Occipital lobe (tissue), 2 donors: Measurements from ENCODE around the gene ATP6V0B. TPM values are rescaled to one million over a fixed set of nuclear protein-coding genes. Genes with fewer than 3 reads are reported as not detected.

Experiments
- DNase-seq: peaks from one replicate; lab custom pipeline; 2025; lab: John Stamatoyannopoulos, UW
- total RNA-seq: library from RNA; depleted of rRNA; stranded (reverse); fragments of >200 nt; gene quantifications from one replicate; pipeline ENCODE4 v1.2.3, GENCODE V29; 2014

ATP6V0B gene
- total RNA-seq, 1 donor from 2014 or later, result 183 TPM

DNA sequence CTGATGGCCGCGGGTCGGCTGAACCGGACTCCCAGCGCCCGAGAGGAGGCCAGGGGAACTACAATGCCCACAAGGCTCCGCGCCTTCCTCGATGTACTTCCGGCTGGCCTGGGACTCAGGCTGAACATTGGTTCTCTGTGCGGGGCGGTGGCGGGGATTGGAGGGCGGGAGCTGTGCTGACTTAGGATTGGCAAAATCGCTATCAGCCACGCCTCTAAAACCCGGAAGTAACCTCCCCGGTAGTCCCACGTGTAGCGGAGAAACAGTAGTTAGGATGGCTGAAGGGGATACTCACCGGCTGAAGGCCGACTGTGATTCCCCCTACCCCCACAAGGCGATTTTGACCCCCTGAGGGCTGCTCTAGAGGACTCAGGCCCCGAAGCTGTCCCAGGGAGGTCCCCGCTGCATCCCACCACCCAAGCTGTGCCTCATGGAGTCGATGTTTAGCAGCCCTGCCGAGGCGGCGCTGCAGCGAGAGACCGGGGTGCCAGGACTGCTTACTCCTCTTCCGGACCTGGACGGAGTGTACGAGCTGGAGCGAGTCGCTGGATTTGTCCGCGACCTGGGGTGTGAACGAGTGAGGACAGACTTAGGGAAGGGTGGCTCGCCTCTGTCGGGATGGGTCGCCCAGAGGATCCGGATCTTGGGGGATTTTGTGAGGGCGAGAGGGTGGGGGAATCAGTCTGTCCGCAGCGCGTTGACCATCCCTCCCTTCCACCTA lies 4.9 kb upstream of the ATP6V0B start, which contains the start of gene DPH2:
Gene DPH2, plus strand, starts transcription at position 265 of the 721 bp plus-strand sequence. Its CDS starts 166 bp downstream, at position 431.
- DNase-seq, result peak; percentile 97

DNA sequence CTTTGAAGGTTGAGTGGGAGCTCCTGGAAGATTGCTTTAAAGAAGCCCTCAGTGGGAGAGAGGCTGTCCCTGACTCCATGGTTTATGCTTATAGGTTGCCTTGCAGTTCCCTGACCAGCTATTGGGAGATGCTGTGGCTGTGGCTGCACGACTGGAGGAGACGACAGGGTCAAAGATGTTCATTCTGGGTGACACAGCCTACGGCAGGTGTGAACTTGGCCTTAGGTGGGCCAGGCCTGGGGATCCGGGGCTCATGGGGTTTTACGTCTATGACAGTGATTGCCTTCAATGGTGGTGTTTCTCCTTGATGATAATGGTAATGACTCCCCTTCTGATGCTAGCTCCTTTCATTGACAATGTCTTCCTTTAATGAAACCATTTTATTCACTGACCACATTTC lies 4.3 kb upstream of the ATP6V0B start:
- DNase-seq, result no peak

DNA sequence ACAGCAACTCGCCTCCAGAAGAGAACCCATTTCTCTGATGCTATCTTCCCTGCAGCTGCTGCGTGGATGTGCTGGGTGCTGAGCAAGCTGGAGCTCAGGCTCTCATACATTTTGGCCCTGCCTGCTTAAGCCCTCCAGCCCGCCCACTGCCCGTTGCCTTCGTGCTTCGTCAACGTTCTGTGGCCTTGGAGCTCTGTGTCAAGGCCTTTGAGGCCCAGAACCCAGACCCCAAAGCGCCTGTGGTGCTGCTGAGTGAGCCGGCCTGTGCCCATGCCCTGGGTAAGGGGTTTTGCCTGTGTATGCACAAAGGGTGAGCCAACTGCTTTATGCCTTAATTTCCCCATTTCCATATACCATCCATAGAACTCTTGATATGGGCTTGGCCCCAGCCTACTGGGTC lies 3.8 kb upstream of the ATP6V0B start:
- DNase-seq, result no peak

DNA sequence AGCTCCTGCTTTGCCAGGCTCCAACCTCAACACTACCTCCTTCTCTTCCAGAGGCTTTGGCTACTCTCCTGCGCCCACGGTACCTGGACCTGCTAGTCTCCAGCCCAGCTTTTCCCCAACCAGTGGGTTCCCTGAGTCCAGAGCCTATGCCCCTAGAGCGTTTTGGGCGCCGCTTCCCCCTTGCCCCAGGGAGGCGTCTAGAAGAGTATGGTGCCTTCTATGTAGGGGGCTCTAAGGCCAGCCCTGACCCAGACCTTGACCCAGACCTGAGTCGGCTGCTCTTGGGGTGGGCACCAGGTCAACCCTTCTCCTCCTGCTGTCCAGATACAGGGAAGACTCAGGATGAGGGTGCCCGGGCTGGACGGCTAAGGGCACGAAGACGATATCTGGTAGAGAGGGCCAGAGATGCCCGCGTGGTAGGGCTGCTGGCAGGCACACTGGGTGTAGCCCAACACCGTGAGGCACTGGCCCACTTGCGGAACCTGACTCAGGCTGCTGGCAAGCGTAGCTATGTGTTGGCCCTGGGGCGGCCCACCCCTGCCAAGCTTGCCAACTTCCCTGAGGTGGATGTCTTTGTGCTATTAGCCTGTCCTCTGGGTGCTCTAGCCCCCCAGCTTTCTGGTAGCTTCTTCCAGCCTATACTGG lies 3.3 kb upstream of the ATP6V0B start:
- DNase-seq, result no peak

DNA sequence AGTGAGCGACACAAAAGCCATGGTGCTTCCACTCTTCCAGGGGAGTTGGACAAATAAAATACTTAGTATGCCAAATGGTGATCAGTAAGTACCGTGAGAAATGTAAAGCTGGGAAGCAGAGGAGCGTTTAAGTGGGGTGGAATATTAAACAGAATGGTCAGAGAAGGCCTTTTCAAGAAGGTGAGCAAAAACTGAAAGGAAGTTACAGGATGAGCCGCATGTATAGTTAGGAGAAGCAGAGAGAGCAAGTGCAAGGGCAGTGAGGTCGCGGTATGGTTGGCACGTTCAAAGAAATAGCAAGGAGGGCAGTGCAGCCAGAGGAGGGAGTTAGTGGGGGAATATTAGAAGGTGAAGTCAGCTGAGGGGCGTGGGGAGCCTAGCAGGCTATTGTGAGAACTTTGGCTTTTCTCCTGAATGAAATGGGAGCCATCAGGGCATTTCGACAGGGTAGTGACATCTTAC lies 748 bp upstream of the ATP6V0B start:
- DNase-seq, result no peak

DNA sequence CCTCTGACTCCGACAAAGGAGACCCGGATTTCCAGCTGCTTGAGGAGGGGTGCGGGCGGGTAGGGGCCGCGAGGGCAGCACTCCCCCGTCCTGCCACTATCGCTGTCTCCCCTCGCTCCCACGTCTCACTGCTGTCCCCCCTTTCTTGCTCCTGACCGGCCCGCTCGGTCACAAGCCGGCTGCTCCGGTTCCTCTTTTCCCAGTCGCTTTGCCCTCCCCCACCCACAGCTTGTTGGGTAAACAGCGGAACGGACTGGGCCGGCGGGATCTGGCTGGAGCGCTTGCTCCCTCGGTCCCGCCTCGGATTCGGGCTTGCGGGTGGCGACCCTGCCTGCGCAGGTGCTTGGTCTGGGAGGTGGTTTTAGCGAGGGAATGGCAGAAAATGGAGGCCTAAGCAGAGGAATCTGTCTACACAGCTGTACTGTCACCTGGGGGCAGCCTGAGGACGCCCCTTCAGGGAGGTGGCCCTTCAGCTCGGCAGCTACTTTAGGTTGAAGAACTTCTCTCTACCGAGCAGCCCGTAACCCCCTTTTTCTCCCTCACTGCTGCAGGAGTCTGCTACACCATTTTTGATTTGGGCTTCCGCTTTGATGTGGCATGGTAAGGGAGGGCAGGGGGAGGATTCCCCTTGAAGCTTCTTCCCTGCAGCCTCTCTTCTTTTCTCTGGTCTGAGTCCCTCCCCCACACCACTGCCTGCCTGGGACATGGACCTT lies 645 bp downstream of the ATP6V0B start:
- DNase-seq, result peak; percentile 17

DNA sequence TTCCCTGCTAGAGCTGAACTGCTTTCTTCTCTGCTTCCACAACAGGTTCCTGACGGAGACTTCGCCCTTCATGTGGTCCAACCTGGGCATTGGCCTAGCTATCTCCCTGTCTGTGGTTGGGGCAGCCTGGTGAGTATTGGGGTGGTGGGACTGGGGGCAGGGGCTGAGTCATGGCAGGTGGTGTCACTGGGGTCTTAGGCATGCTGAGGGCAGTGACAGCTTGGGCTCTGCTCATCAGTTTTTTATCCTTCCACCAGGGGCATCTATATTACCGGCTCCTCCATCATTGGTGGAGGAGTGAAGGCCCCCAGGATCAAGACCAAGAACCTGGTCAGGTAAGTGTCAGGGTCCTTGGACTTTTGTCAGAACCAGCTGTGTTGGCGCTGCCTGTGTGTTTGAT lies 1.3 kb downstream of the ATP6V0B start:
- no peak for DNase-seq

DNA sequence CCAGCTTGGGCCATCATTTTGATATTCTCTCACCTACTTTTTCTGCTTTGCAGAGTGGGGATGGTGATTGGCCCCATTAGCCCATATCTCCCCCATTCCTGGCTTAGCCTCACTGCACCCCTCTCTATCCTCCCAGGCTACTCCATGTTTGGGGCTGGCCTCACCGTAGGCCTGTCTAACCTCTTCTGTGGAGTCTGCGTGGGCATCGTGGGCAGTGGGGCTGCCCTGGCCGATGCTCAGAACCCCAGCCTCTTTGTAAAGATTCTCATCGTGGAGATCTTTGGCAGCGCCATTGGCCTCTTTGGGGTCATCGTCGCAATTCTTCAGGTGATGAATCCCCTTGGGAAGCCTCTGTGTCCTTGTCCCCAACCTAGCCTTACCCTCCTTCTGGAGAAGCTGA lies 2.1 kb downstream of the ATP6V0B start:
- no peak for DNase-seq

DNA sequence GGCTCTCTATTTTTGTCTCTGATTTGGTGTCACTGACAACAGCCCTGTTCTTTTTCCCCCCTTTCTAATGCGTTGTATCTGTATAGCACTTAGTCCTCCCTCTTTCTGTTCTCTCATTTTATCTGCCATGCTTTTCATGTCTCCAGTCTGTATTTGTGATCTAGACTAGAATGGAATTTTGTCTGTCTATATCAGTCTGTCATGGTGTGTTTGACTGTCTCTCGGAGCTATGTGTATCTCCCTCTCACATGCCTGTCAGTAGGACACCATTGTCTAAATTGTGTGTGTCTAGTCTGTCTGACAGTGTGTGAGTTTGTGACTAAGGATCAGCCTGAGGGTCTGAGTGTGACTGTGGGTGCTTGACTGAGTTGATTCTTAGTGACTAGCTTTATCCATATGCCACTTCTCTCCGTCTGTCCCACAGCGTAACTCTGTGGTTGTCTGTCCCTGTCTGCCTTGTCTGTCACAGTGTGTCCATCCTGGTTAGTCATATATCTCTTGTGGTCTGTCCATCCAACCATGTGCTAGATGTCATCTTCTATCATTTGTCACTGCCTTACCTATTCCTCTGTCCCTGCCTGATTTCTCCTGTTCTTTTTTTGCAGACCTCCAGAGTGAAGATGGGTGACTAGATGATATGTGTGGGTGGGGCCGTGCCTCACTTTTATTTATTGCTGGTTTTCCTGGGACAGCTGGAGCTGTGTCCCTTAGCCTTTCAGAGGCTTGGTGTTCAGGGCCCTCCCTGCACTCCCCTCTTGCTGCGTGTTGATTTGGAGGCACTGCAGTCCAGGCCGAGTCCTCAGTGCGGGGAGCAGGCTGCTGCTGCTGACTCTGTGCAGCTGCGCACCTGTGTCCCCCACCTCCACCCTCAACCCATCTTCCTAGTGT lies 2.9 kb downstream of the ATP6V0B start:
- no peak for DNase-seq

DNA sequence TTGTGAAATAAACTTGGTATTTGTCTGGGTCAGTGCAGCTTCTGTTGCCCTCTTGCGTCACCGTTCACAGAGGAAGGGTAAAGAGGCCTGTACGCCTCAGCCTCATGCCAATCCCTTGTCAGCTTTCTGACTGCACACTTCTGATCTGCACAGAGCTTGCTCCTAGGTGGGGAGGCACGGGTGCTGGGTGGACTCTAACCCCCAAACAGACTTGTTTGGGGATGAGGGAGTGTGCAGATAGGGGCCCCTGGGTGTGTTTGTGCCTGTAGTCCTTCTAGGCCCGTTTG lies 3.4 kb downstream of the ATP6V0B start:
- DNase-seq, result no peak

DNA sequence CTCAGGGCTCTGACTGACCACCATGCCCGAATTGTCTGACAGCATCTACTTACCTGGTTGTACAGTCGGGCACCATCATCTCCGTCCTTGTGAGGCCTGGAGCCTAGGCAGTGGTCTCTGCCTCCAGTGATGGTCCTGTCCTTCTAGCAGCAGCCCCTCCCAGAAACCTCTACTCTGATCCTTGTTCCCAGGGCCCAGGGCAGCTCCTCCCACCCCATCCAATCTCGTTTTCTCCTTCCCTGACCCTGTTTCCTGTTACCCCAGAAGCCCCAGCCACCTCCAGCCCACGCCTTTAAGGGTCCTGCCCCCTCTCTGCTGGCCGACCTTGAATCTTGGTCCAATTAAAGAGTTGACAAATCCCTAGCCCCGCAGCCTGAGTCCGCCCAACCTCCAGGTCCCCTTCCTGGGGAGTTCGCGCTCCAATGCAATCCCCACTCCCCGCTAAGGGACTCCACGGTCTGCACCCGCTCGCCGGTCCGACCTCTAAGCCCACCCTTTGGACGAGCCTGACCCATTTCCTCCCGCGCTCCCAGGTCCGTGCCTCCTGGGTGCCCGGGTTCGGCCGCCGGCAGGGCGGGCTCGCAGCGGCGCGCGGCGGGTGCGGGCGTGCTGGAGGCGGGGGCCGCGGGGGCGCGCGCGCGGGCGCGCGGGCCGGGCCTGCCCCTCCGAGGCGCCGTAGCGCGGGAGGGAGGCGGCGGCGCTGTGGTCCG lies 3.9 kb downstream of the ATP6V0B start, which contains the start of gene B4GALT2:
Gene B4GALT2, plus strand, starts transcription at position 660 of the 710 bp plus-strand sequence. CDS start 1,951 bp downstream, outside the sequence.
- DNase-seq, result no peak

DNA sequence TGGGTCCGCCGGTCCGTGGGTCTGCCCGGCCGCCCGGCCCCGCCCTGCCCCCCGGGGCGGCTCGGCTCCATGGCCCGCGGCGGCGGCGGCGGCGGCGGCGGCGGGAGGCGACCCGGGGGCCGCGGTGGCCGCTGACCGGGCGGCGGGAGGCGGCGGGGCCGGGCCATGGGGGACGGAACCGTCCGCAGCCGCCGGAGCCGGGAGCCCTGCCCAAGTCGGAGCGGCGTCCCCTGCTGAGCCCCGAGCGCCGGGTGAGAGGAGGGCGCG lies 4.4 kb downstream of the ATP6V0B start:
- DNase-seq, result no peak

DNA sequence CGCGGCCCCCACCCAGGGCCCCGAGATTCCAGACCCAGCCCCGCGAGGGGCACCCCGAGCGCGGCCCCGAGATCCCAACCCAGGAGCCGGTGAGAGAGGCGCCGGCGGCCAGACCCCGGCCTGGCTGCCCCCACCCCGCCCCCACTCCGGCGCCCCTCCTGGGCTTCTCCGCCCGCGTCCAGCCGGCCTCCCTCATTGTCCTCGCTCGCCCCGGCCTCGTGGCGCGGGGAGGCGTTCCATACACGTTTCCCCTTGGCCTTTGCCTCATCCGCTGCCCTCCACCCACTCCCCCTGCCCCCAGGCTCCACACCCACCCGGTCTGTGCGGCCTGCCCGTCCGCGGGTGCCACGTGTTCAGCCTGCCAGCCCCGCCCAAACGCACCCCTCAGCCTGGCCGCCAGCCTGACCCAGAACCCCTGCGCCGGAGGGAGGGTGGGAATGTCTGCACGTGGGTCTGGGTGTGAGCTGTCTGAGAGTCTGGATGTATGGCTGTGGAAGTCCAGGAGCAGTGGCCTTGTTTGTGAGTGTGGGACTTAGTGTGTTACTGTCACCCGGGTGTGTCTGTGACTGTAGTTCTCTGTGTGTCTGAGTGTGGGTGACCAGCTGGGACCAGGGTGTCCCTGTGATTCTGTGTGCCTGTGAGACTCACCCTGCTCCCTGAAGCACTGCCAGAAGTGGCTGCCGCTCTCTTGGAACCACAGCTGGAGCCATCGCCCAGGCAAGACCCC lies 4.9 kb downstream of the ATP6V0B start:
- peak; percentile 55 for DNase-seq

DNA sequence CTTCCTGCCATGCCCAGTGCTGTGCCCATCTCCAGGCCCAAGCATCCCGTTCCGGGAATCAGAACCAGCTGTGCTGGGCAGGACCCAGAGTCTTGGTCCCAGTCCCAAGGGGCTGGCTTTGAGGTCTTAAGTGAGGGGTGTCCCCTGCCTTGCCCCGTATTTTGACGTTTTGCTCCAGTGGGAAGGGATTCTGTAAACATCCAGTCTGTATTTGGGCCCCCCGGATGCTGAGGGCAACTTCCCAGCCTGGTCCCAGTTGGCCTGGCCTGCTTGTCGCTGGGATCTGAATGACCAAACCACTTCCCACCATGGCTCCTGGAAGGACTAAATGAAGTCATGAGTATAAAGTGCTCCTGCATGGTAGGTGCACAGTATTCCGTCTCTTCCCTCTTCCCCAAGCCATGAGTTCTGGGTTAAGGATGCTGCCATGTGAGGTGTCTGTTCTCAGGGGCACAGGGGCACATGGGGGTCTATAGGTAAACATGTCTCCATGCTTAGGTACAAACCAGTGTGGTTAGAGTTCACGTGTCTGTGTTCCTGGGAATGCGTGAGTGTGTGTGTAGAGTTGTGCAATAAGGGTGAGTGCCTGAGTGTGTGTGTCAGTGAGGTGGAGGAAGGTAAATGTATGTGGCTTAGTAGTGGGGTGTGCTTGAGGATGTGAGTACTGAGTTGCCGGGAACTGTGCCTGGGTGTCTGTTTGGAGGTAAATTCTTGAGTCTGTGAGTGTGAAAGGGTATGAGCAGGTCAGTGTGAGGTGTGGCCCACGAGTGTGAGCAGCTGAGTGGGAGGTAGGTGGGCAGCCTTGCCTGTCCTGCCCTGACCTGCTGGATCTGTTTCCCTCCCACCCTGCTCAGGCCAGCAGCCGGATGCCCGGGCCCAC lies 5.7 kb downstream of the ATP6V0B start:
- no peak for DNase-seq

DNA sequence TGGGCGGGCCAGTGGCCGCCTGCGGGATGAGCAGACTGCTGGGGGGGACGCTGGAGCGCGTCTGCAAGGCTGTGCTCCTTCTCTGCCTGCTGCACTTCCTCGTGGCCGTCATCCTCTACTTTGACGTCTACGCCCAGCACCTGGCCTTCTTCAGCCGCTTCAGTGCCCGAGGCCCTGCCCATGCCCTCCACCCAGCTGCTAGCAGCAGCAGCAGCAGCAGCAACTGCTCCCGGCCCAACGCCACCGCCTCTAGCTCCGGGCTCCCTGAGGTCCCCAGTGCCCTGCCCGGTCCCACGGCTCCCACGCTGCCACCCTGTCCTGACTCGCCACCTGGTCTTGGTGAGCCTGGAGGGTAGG lies 6.4 kb downstream of the ATP6V0B start:
- no peak for DNase-seq

DNA sequence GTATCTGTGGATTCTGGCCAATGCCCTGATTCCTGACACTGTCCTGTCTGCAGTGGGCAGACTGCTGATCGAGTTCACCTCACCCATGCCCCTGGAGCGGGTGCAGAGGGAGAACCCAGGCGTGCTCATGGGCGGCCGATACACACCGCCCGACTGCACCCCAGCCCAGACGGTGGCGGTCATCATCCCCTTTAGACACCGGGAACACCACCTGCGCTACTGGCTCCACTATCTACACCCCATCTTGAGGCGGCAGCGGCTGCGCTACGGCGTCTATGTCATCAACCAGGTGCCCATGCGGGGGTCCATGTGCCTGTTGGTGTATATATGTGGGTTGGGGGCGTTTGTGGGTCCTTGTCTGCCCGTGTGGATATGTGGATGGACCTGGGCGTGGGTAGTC lies 6.9 kb downstream of the ATP6V0B start:
- DNase-seq, result no peak

DNA sequence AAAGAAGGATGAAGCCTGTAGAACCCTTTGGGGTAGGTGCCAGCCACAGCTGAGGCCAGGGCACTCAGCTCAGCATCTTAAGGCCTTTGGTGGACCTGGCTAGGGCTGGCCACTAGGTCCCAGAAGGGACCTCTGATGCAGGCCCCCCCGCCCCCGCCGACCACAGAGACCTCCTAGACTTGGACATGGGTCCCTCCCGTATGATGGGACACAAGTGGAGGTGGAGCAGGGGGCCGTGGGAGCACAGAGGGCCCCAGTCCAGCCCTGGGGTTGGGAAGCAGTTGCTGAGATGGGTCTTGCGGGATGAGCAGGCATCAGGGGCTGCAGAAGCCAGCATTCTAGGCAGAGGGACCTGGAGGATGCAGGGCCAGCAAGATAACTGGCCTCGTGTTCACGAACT lies 7.5 kb downstream of the ATP6V0B start:
- DNase-seq, result no peak

DNA sequence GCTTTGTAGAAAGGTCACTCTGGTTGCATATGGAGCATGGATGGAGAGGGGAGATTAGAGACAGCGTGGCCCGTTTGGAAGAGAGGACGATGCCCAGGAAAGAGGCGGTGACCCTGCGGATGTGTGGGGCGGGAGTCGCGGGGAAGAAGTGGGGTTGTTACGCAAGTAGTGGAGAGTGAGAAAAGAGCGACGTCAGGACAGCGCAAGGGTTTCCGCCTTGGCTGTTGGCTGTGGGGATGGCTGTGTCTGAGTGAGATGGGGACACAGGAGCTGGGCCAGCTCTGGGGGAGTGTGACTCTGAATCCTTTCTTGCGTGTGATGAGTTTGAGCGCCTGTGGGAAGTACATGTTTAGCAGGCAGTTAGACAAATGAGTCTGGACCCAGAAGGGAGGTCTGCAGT lies 8.0 kb downstream of the ATP6V0B start:
- DNase-seq, result peak; percentile 64

DNA sequence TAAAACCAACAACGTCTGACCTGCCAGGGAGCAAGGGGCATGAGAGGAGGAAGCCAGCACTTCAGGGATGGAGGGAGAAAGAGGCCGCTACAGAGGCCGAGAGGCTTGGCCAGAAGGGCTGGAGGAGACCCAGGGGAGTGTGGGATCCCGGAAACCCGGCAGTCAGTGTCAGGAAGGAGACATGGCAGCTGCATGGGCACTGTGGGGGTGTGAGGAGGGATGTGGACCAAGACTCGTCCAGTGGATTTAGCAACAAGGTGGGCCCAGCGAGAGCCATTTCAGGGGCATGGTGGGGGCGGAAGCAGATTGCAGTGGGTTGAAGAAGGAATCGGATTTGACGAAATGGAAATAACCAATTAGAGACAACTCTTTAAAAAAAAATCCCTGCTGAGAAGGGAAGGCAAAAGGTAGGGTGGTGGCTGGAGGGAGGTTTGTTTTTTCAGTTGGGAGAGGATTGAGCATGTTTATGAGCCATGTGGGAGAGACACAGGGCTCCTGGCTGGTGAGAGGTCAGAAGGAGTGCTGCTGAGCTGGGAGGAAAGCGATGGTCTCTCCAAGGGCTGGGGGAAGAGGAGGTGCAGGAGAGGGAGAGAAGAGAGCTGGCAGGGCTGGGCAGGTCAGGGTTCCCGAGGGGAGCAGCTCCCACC lies 8.6 kb downstream of the ATP6V0B start:
- no peak for DNase-seq
